Mesothelial cell of epicardium (in vitro differentiated cells): ENCODE results near the gene ANKIB1. TPM values are rescaled to one million over a fixed set of nuclear protein-coding genes. Genes with fewer than 3 reads are reported as not detected.

ENCODE experiments used
- DNase-seq, 2 experiments: peaks; one replicate each; pipeline ENCODE4 v3.0.0; 2021; ENCODE audit warnings: low spot score in 2 of 2; ENCODE audit not compliant: unreplicated experiment in 2 of 2
- H3K27ac Mint-ChIP-seq: 2 replicates; pipeline ENCODE4 v1.8.0; 2021; ENCODE audit warnings: mixed read lengths
- H3K27me3 Mint-ChIP-seq: 2 replicates; pipeline ENCODE4 v1.8.0; 2021; ENCODE audit warnings: low read depth, mixed read lengths
- H3K36me3 Mint-ChIP-seq: 2 replicates; pipeline ENCODE4 v1.8.0; 2021; ENCODE audit warnings: mixed read lengths
- H3K4me1 Mint-ChIP-seq: 2 replicates; pipeline ENCODE4 v1.8.0; 2021; ENCODE audit warnings: mixed read lengths
- H3K4me3 Mint-ChIP-seq: 2 replicates; pipeline ENCODE4 v1.8.0; 2021; ENCODE audit warnings: mild to moderate bottlenecking, moderate library complexity, mixed read lengths
- H3K9me3 Mint-ChIP-seq: 2 replicates; pipeline ENCODE4 v1.8.0; 2021; ENCODE audit warnings: mixed read lengths
- total RNA-seq: library from RNA; stranded (reverse); gene quantifications from 3 replicates; pipeline ENCODE4 v1.2.1, GENCODE V29; 2021
- TF ChIP-seq, protein P1 (sequence below): fragments of 200-600 bp; sonication (generic); IDR thresholded peaks from one replicate; pipeline ENCODE4 v1.5.0; 2021; ENCODE audit warnings: antibody characterized with exemption; ENCODE audit not compliant: unreplicated experiment

The ANKIB1 gene
- total RNA-seq, 1 donor from 2014 or later, result 66.6 TPM

GRCh38 chr7:92366730-92367129 is 121.0 kb downstream of the ANKIB1 start:
- no peak overlapping the region for H3K4me3 Mint-ChIP-seq
- H3K36me3 Mint-ChIP-seq, result peaks cover 21% of the 10 kb centered on the region
- H3K9me3 Mint-ChIP-seq, result no peaks in the 10 kb centered on the region
- no peaks in the 10 kb centered on the region for H3K27me3 Mint-ChIP-seq
- no peak for DNase-seq
- no peak overlapping the region for H3K27ac Mint-ChIP-seq
- H3K4me1 Mint-ChIP-seq, result no peaks in the 10 kb centered on the region
- TF ChIP-seq, protein P1, sequence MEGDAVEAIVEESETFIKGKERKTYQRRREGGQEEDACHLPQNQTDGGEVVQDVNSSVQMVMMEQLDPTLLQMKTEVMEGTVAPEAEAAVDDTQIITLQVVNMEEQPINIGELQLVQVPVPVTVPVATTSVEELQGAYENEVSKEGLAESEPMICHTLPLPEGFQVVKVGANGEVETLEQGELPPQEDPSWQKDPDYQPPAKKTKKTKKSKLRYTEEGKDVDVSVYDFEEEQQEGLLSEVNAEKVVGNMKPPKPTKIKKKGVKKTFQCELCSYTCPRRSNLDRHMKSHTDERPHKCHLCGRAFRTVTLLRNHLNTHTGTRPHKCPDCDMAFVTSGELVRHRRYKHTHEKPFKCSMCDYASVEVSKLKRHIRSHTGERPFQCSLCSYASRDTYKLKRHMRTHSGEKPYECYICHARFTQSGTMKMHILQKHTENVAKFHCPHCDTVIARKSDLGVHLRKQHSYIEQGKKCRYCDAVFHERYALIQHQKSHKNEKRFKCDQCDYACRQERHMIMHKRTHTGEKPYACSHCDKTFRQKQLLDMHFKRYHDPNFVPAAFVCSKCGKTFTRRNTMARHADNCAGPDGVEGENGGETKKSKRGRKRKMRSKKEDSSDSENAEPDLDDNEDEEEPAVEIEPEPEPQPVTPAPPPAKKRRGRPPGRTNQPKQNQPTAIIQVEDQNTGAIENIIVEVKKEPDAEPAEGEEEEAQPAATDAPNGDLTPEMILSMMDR, result no peak

GRCh38 chr7:92368741-92369140 is 123.0 kb downstream of the ANKIB1 start:
- Mint-ChIP-seq H3K4me1 (no peaks in the 10 kb centered on the region), H3K36me3 (peaks cover 16% of the 10 kb centered on the region), H3K27me3 (no peaks in the 10 kb centered on the region), H3K27ac (no peak overlapping the region), H3K9me3 (no peaks in the 10 kb centered on the region), H3K4me3 (no peak overlapping the region)
- TF ChIP-seq, protein P1, result no peak
- no peak for DNase-seq

DNA sequence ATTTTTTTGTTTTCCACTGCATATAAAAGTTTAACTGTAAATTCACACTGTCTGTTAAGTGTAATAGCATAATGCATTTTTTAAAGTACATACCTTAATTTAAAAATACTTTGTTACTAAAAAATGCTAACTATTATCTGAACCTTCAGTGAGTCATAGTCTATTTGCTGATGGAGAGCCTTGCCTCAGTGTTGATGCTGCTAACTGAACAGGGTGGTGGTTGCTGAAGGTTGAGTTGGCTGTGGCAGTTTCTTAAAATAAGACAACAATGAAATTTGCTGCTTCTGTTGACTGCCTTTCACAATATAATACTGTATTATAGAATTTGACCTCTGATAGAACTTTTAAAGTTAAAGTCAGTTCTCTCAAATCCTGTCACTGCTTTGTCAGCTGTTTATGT is 129.2 kb downstream of the ANKIB1 start:
- DNase-seq, result no peak
- H3K4me1 Mint-ChIP-seq, result no peaks in the 10 kb centered on the region
- TF ChIP-seq, protein P1, result no peak

DNA sequence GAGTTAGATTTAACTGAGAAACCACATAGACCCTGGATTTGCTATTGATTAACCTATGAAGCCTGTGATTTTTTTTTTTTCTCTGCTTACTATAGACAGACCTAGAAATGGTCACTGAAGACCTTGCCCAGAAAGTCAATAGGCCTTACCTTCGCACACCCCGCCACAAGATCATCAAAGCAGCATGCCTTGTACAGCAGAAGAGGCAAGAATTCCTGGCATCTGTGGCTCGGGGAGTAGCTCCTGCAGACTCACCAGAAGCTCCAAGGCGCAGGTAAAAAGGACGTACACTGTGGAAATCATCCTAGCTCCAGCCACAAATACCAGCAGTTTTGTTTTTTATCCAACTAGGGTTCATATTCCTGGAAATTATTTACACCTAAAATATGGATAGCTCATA is 145.3 kb downstream of the ANKIB1 start:
- TF ChIP-seq, protein P1, result no peak
- Mint-ChIP-seq H3K4me3 (no peak overlapping the region), H3K9me3 (no peaks in the 10 kb centered on the region), H3K36me3 (peaks cover 7% of the 10 kb centered on the region), H3K27me3 (no peaks in the 10 kb centered on the region), H3K27ac (no peak overlapping the region), H3K4me1 (peaks cover 5% of the 10 kb centered on the region)
- DNase-seq, result no peak

More for the DNA sequence above, 129.2 kb downstream of the ANKIB1 start:
- Mint-ChIP-seq H3K36me3 (peaks cover 35% of the 10 kb centered on the region), H3K27ac (no peak overlapping the region), H3K27me3 (no peaks in the 10 kb centered on the region), H3K9me3 (peaks cover 9% of the 10 kb centered on the region), H3K4me3 (no peak overlapping the region)

DNA sequence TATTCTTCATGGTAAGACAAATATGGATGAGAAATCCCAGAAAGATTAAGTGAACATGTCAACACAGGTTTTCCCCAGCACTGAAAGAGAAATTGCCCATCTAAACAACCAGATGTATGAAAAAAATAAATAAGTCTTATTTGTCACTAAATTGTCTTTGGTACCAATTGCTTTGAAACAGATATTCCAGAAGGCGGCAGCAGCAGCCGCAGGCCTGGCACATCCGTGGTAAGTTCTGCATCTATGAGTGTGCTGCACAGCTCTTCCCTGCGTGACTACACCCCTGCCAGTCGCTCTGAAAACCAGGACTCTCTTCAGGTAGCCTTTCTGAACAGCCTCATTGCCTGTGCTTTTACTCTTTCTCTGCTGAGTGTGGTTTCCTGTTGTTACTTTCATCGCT is 151.8 kb downstream of the ANKIB1 start:
- Mint-ChIP-seq H3K27ac (no peak overlapping the region), H3K36me3 (peaks cover 19% of the 10 kb centered on the region), H3K4me3 (no peak overlapping the region), H3K4me1 (peaks cover 1% of the 10 kb centered on the region), H3K9me3 (no peaks in the 10 kb centered on the region), H3K27me3 (no peaks in the 10 kb centered on the region)
- TF ChIP-seq, protein P1, result no peak
- DNase-seq, result no peak

GRCh38 chr7:92400013-92400412 is 154.2 kb downstream of the ANKIB1 start:
- Mint-ChIP-seq H3K27me3 (no peaks in the 10 kb centered on the region), H3K4me1 (peaks cover 4% of the 10 kb centered on the region), H3K27ac (no peak overlapping the region), H3K9me3 (no peaks in the 10 kb centered on the region), H3K4me3 (no peak overlapping the region), H3K36me3 (peaks cover 19% of the 10 kb centered on the region)
- DNase-seq, result no peak
- TF ChIP-seq, protein P1, result no peak
